ENCODE data around the gene UTRN. TPM values are rescaled to one million over a fixed set of nuclear protein-coding genes. Genes with fewer than 3 reads are reported as not detected.

UTRN gene
- total and polyA plus RNA-seq, 2 experiments from 2014 or later = 53.9 to 121 TPM

GRCh38 chr6:144248476-144249301 lies 36.4 kb upstream of the UTRN start (continued):
- TF ChIP-seq ZNF462 (CRISPR knock-in tag; IDR thresholded peaks at IDR 0.05) (no peak), ETS1 (IDR thresholded peaks at IDR 0.05) (no peak), CTCF (conservative IDR thresholded peaks at IDR 0.05; ENCODE audit: low read depth in 2 of 2) (no peak)

GRCh38 chr6:144250276-144250675 lies 34.9 kb upstream of the UTRN start:
- H3K4me3 ChIP-seq = no peak overlapping the region
- DNase-seq (ENCODE audit: low spot score) = no peak
- H4K20me1 ChIP-seq (replicated peaks; ENCODE audit: insufficient read depth) = no peaks in the 10 kb centered on the region
- no peaks in the 10 kb centered on the region for H3K9me2 ChIP-seq (ENCODE audit: insufficient read depth)
- H3K79me2 ChIP-seq (replicated peaks; ENCODE audit: insufficient read depth) = no peaks in the 10 kb centered on the region
- peaks cover 4% of the 10 kb centered on the region; the same call in 1 of the 3 replicates for H3K36me3 Mint-ChIP-seq (ENCODE audit: low read depth)
- no peaks in the 10 kb centered on the region for H3F3A ChIP-seq (replicated peaks; ENCODE audit: low read depth)
- no peak overlapping the region for H3K27ac Mint-ChIP-seq
- peaks cover 3% of the 10 kb centered on the region; the same call in 1 of the 2 replicates for H3K4me1 ChIP-seq (ENCODE audit: insufficient read depth)
- ATAC-seq = no peak
- TF ChIP-seq ZNF462 (CRISPR knock-in tag; IDR thresholded peaks at IDR 0.05) = no peak
- no peak for TF ChIP-seq STAT1 (IDR thresholded peaks at IDR 0.05; ENCODE audit: unreplicated experiment)
- no peak overlapping the region for H3K4me3 Mint-ChIP-seq
- no peaks in the 10 kb centered on the region for H3K27me3 ChIP-seq (ENCODE audit: insufficient read depth)
- H3K27ac ChIP-seq (ENCODE audit: low read depth) = no peak overlapping the region
- H3K27me3 Mint-ChIP-seq (ENCODE audit: insufficient read depth, low read depth, poor library complexity) = peaks cover 3% of the 10 kb centered on the region
- no peaks in the 10 kb centered on the region for H3K9me3 Mint-ChIP-seq
- H3K4me2 ChIP-seq = no peak overlapping the region
- H3K4me1 Mint-ChIP-seq = peaks cover 8% of the 10 kb centered on the region; the same call in 2 of the 3 replicates
- no peak overlapping the region for H2AFZ ChIP-seq
- no peaks in the 10 kb centered on the region for H3K36me3 ChIP-seq (ENCODE audit: insufficient read depth)

All from GM23338 (cell line).